Measurements from ENCODE around the gene EVC2.

EVC2 gene

GRCh38 chr4:5713861-5714260 is 5.5 kb upstream of the EVC2 start:
- TF ChIP-seq CTCF (IDR thresholded peaks at IDR 0.05; ENCODE audit: insufficient read depth, low read depth, low read length, missing control alignments) = no peak
- no peak for DNase-seq (ENCODE audit: low read depth)
- no peak overlapping the region for H3K4me3 ChIP-seq (ENCODE audit: low read depth, low read length)

DNA sequence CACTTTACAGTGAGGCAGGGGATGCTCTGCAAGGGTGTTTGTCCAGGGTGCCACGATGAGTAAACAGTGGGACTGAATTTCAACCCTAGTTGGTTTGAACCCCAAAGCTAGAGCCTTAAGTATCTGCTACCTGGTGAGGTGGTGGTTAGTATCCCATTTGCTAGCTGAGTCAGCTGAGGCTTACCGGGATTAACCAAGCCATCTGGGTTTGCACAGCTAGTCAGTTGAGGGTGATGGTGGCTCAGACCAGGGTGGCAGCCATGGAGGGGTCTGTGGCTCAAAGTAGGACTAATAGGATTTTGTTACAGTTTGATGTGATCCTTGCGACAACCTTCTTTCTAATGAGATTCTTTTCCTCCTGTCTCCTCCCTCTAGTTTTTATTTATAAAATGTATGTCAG is 4.6 kb upstream of the EVC2 start:
- H3K4me3 ChIP-seq (ENCODE audit: low read depth, low read length) = no peak overlapping the region
- TF ChIP-seq CTCF (IDR thresholded peaks at IDR 0.05; ENCODE audit: insufficient read depth, low read depth, low read length, missing control alignments) = no peak
- no peak for DNase-seq (ENCODE audit: low read depth)

GRCh38 chr4:5712517-5712916 is 4.2 kb upstream of the EVC2 start:
- no peak overlapping the region for H3K4me3 ChIP-seq (ENCODE audit: low read depth, low read length)
- DNase-seq (ENCODE audit: low read depth) = peak; percentile 70
- TF ChIP-seq CTCF (IDR thresholded peaks at IDR 0.05; ENCODE audit: insufficient read depth, low read depth, low read length, missing control alignments) = no peak

- H3K4me3 ChIP-seq (ENCODE audit: low read depth, low read length) = no peak overlapping the region
- no peak for TF ChIP-seq CTCF (IDR thresholded peaks at IDR 0.05; ENCODE audit: insufficient read depth, low read depth, low read length, missing control alignments)
- DNase-seq (ENCODE audit: low read depth) = no peak
These were observed 3.3 kb upstream of the EVC2 start for GRCh38 chr4:5711479-5712184.

GRCh38 chr4:5710961-5711478 is 2.7 kb upstream of the EVC2 start, which contains the start of gene EVC:
TSS of gene EVC (plus strand) at chr4:5711201. CDS start at chr4:5711381, 180 bp downstream.
- no peak for TF ChIP-seq CTCF (IDR thresholded peaks at IDR 0.05; ENCODE audit: insufficient read depth, low read depth, low read length, missing control alignments)
- H3K4me3 ChIP-seq (ENCODE audit: low read depth, low read length) = no peak within 1 kb of the TSS
- no peak for DNase-seq (ENCODE audit: low read depth)

DNA sequence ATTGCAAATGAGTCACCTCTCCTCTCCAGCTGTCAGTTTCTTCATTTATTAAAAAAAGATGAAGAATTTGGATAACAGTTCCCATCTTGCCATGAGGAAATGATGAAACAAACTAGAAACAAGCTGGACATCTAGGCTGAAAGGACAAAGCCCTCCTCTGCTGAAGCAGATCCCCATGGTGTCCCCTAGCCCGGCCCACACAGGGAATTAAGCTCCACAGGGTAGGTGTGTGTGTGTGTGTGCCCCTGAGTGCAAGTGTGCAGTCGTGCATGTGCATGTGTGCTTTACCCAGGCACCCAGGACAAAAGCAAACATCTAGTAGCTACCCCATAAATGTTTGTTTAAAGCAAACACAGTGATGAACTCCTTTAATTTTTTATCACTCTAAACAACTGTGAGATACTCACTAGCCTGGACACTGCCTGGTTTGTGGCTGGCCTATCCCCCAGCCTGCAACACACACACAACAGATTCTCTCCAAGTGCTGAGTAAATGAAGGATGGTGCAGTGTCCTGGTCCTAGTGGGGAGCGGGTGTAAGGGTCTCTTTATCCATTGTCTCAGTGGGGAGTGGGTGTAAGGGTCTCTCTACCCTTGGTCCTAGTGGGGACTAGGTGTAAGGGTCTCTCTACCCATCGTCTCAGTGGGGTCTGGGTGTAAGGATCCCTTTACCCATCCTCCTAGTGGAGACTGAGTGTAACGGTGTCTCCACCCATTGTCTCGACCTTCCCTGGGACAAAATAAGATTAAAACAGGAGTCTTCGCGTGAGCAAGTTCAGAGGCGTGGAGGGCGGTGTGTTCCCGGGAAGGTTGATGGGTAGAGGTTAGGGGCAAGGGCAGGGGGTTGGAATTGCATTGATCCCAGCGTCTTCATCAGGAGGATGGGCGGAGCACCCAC is 2.0 kb upstream of the EVC2 start:
- H3K4me3 ChIP-seq (ENCODE audit: low read depth, low read length) = no peak overlapping the region
- no peak for TF ChIP-seq CTCF (IDR thresholded peaks at IDR 0.05; ENCODE audit: insufficient read depth, low read depth, low read length, missing control alignments)
- no peak for DNase-seq (ENCODE audit: low read depth)
